Smooth muscle cell (in vitro differentiated cells): ENCODE measurements around the gene HCFC1R1. TPM values are rescaled to one million over a fixed set of nuclear protein-coding genes. Genes with fewer than 3 reads are reported as not detected.

ENCODE experiments used
- DNase-seq: peaks from one replicate; lab custom pipeline; 2025; ENCODE audit not compliant: unreplicated experiment; lab: John Stamatoyannopoulos, UW
- H2AFZ ChIP-seq: fragments of 200-600 bp; sonication (generic); 2 replicates; pipeline ENCODE4 v1.6.0; 2016; ENCODE audit warnings: antibody characterized with exemption, low read depth, mild to moderate bottlenecking
- H3F3A ChIP-seq: fragments of 200-600 bp; sonication (generic); 2 replicates; pipeline ENCODE4 v1.6.0; 2017; ENCODE audit warnings: antibody characterized with exemption, low read depth
- H3K27ac ChIP-seq: fragments of 200-600 bp; sonication (generic); 2 replicates; pipeline ENCODE4 v1.5.1; 2016; ENCODE audit warnings: low read depth, mild to moderate bottlenecking
- H3K27me3 ChIP-seq: fragments of 200-600 bp; sonication (generic); 2 replicates; pipeline ENCODE4 v1.6.1; 2016; ENCODE audit warnings: low read depth, mild to moderate bottlenecking
- H3K36me3 ChIP-seq: fragments of 200-600 bp; sonication (generic); 2 replicates; pipeline ENCODE4 v1.5.1; 2016; ENCODE audit warnings: low read depth
- H3K4me1 ChIP-seq: fragments of 200-600 bp; sonication (generic); 2 replicates; pipeline ENCODE4 v1.5.1; 2016; ENCODE audit warnings: low read depth
- H3K4me2 ChIP-seq: fragments of 200-600 bp; sonication (generic); 2 replicates; pipeline ENCODE4 v1.6.0; 2016; ENCODE audit warnings: mild to moderate bottlenecking
- H3K4me3 ChIP-seq: fragments of 200-600 bp; sonication (generic); 2 replicates; pipeline ENCODE4 v1.5.1; 2016; ENCODE audit warnings: mild to moderate bottlenecking
- H3K79me2 ChIP-seq: fragments of 200-600 bp; sonication (generic); 2 replicates; pipeline ENCODE4 v1.6.0; 2016; ENCODE audit warnings: low read depth, mild to moderate bottlenecking
- H3K9ac ChIP-seq: fragments of 200-600 bp; sonication (generic); 2 replicates; pipeline ENCODE4 v1.6.0; 2016; ENCODE audit warnings: low read depth
- H3K9me3 ChIP-seq: fragments of 200-600 bp; sonication (generic); replicated peaks from 2 replicates; pipeline ENCODE4 v1.5.1; 2016; ENCODE audit warnings: low read depth
- H4K20me1 ChIP-seq: fragments of 200-600 bp; sonication (generic); 2 replicates; pipeline ENCODE4 v1.6.0; 2016; ENCODE audit warnings: low read depth
- CTCF ChIP-seq: fragments of 200-600 bp; sonication (generic); IDR thresholded peaks from 2 replicates; pipeline ENCODE4 v1.5.1; 2017; ENCODE audit warnings: borderline replicate concordance, mild to moderate bottlenecking, antibody characterized with exemption; ENCODE audit not compliant: insufficient read depth, poor library complexity, severe bottlenecking
- WGBS: methylation state at CpG from one replicate; pipeline ENCODE4 v1.1.7; 2016; ENCODE audit warnings: low lambda C conversion rate; 5-methylcytosine and 5-hydroxymethylcytosine counted together
- polyA plus RNA-seq: library from polyadenylated mRNA; unstranded; fragments of >200 nt; fragmentation: Nextera tagmentation; extraction: Ambion mirVana; gene quantifications from 2 replicates; pipeline ENCODE4 v1.2.1, GENCODE V29; 2016
- total RNA-seq: library from RNA; depleted of rRNA; stranded (reverse); fragments of >200 nt; gene quantifications from 2 replicates; pipeline ENCODE4 v1.2.3, GENCODE V29; 2014

The HCFC1R1 gene
- total and polyA plus RNA-seq, 2 experiments from 2014 or later, result 63.3 to 337 TPM

GRCh38 chr16:2987286-2987685 is 36.5 kb downstream of the HCFC1R1 start:
- H3F3A ChIP-seq, result peaks cover 4% of the 10 kb centered on the region
- no peak for TF ChIP-seq CTCF
- H2AFZ ChIP-seq, result no peak overlapping the region
- H3K4me1 ChIP-seq, result no peaks in the 10 kb centered on the region
- no peaks in the 10 kb centered on the region for H3K27me3 ChIP-seq
- H3K79me2 ChIP-seq, result no peaks in the 10 kb centered on the region
- no peak overlapping the region for H3K4me2 ChIP-seq
- H3K27ac ChIP-seq, result no peak overlapping the region
- no peak overlapping the region for H3K4me3 ChIP-seq
- no peaks in the 10 kb centered on the region for H3K9me3 ChIP-seq
- H3K9ac ChIP-seq, result no peak overlapping the region
- no peaks in the 10 kb centered on the region for H4K20me1 ChIP-seq
- DNase-seq, result no peak
- 92% methylated on average over 8 of the region's 9 CpGs for WGBS
- H3K36me3 ChIP-seq, result no peaks in the 10 kb centered on the region

- no peak for DNase-seq
- no peak overlapping the region for H3K4me2 ChIP-seq
- no peak for TF ChIP-seq CTCF
- no peaks in the 10 kb centered on the region for H3K36me3 ChIP-seq
- no peaks in the 10 kb centered on the region for H3K9me3 ChIP-seq
- peaks cover 10% of the 10 kb centered on the region for H3F3A ChIP-seq
- H3K9ac ChIP-seq, result no peak overlapping the region
- no peak overlapping the region for H2AFZ ChIP-seq
- 88% methylated on average over 15 of the region's 17 CpGs for WGBS
- H3K27me3 ChIP-seq, result no peaks in the 10 kb centered on the region
- peaks cover 3% of the 10 kb centered on the region for H3K4me1 ChIP-seq
- H4K20me1 ChIP-seq, result no peaks in the 10 kb centered on the region
- no peak overlapping the region for H3K4me3 ChIP-seq
- H3K79me2 ChIP-seq, result no peaks in the 10 kb centered on the region
- no peak overlapping the region for H3K27ac ChIP-seq
These were observed 37.0 kb downstream of the HCFC1R1 start for GRCh38 chr16:2986623-2987188.

- Histone ChIP-seq H3F3A (peaks cover 11% of the 10 kb centered on the region), H3K79me2 (no peaks in the 10 kb centered on the region), H3K27me3 (no peaks in the 10 kb centered on the region), H3K9ac (no peak overlapping the region), H3K4me1 (peaks cover 10% of the 10 kb centered on the region), H3K27ac (no peak overlapping the region), H3K9me3 (no peaks in the 10 kb centered on the region), H3K36me3 (no peaks in the 10 kb centered on the region), H4K20me1 (no peaks in the 10 kb centered on the region), H2AFZ (no peak overlapping the region), H3K4me3 (no peak overlapping the region), H3K4me2 (no peak overlapping the region)
- TF ChIP-seq CTCF, result no peak
- WGBS, result 94% methylated on average over 15 of the region's 15 CpGs
- DNase-seq, result no peak
These were observed 37.8 kb downstream of the HCFC1R1 start for GRCh38 chr16:2985893-2986355.

GRCh38 chr16:2985462-2985861 is 38.3 kb downstream of the HCFC1R1 start:
- H3K79me2 ChIP-seq, result no peaks in the 10 kb centered on the region
- H3K9ac ChIP-seq, result no peak overlapping the region
- H3K9me3 ChIP-seq, result no peaks in the 10 kb centered on the region
- H2AFZ ChIP-seq, result no peak overlapping the region
- no peaks in the 10 kb centered on the region for H4K20me1 ChIP-seq
- DNase-seq, result no peak
- H3F3A ChIP-seq, result peaks cover 11% of the 10 kb centered on the region
- peaks cover 13% of the 10 kb centered on the region for H3K4me1 ChIP-seq
- no peak for TF ChIP-seq CTCF
- H3K27me3 ChIP-seq, result no peaks in the 10 kb centered on the region
- 92% methylated on average over 9 of the region's 9 CpGs for WGBS
- H3K4me2 ChIP-seq, result no peak overlapping the region
- H3K4me3 ChIP-seq, result no peak overlapping the region
- no peak overlapping the region for H3K27ac ChIP-seq
- no peaks in the 10 kb centered on the region for H3K36me3 ChIP-seq
